Endothelial cell of umbilical vein (primary cell): ENCODE results near the gene RAB42. TPM values are rescaled to one million over a fixed set of nuclear protein-coding genes. Genes with fewer than 3 reads are reported as not detected.
A peak's percentile ranks its signal among the peaks of the same experiment; 100 is the strongest.

ENCODE experiments used
- BruUV-seq: library from RNA; stranded (reverse); fragments of 400-500 nt; replicated peaks from 2 replicates; lab custom pipeline; 2021; lab: Mats Ljungman, UMichigan
- CTCF ChIA-PET: fragments of 300-600, 350-600 bp; sonication (Branson Sonifier 250); formaldehyde crosslinking; loops from one replicate; lab custom pipeline; 2021; ENCODE audit warnings: antibody characterized with exemption, inconsistent platforms; lab: Charles Lee
- POLR2A ChIA-PET: fragments of 300-600, 350-600 bp; sonication (Branson Sonifier 250); formaldehyde crosslinking; loops from one replicate; lab custom pipeline; 2021; ENCODE audit warnings: antibody characterized with exemption, inconsistent platforms; lab: Charles Lee
- DNase-seq: peaks from one replicate; pipeline ENCODE4 v3.0.0-alpha.2; 2011; ENCODE audit warnings: low read depth, low spot score
- FAIRE-seq: peaks from 2 replicates; lab custom pipeline; 2011; peaks lifted over from hg19 to GRCh38; lab: Jason Lieb, UNC
- H2AFZ ChIP-seq: 2 replicates; pipeline ENCODE4 v1.6.0; 2012; ENCODE audit warnings: low read depth, low read length, control low read depth, inconsistent platforms
- H3K27ac ChIP-seq: 2 replicates; pipeline ENCODE4 v1.5.1; 2011; ENCODE audit warnings: low read depth, mild to moderate bottlenecking, control low read depth, low read length, moderate library complexity; ENCODE audit not compliant: insufficient read depth
- H3K27me3 ChIP-seq, 2 experiments: 2 replicates each; pipeline versions ENCODE4 v1.6.0 to v1.6.1; 2011; ENCODE audit warnings: low read length in 2 of 2, mixed read lengths in 1 of 2; ENCODE audit not compliant: control insufficient read depth in 2 of 2, insufficient read depth in 2 of 2
- H3K36me3 ChIP-seq, 2 experiments: 2 replicates in 1 of 2; 3 replicates in 1 of 2; pipeline ENCODE4 v1.5.1; 2011; ENCODE audit warnings: low read length in 2 of 2, mild to moderate bottlenecking in 1 of 2, moderate library complexity in 1 of 2; ENCODE audit not compliant: control insufficient read depth in 2 of 2, insufficient read depth in 2 of 2; ENCODE audit errors: extremely low read depth in 1 of 2
- H3K4me1 ChIP-seq: 3 replicates; pipeline ENCODE4 v1.5.1; 2011; ENCODE audit warnings: mild to moderate bottlenecking, low read length; ENCODE audit not compliant: control insufficient read depth, insufficient read depth; ENCODE audit errors: extremely low read depth
- H3K4me2 ChIP-seq: 2 replicates; pipeline ENCODE4 v1.6.1; 2011; ENCODE audit warnings: low read length, control low read depth, mixed read lengths; ENCODE audit not compliant: insufficient read depth
- H3K4me3 ChIP-seq, 3 experiments: fragments of 200-600 bp in 1 of 3; sonication (generic), shearing (Covaris generic) in 1 of 3; replicated peaks in 1 of 3; 2 replicates each; pipeline ENCODE4 v1.5.1; 2011 to 2016; ENCODE audit warnings: control low read depth in 3 of 3, low read length in 3 of 3, mild to moderate bottlenecking in 2 of 3, inconsistent platforms in 1 of 3, low read depth in 1 of 3, moderate library complexity in 1 of 3; ENCODE audit not compliant: insufficient read depth in 1 of 3
- H3K79me2 ChIP-seq: 2 replicates; pipeline ENCODE4 v1.6.0; 2012; ENCODE audit warnings: low read length, inconsistent platforms; ENCODE audit not compliant: control insufficient read depth, insufficient read depth
- H3K9ac ChIP-seq: replicated peaks from 2 replicates; pipeline ENCODE3; 2011; ENCODE audit warnings: low read length, control low read depth; ENCODE audit not compliant: insufficient read depth; ENCODE audit errors: extremely low read depth
- H3K9me1 ChIP-seq: replicated peaks from 3 replicates; pipeline ENCODE4 v1.6.0; 2011; ENCODE audit warnings: mild to moderate bottlenecking, low read length; ENCODE audit not compliant: control insufficient read depth, insufficient read depth; ENCODE audit errors: extremely low read depth
- H3K9me3 ChIP-seq: replicated peaks from 2 replicates; pipeline ENCODE4 v1.5.1; 2012; ENCODE audit warnings: low read length, inconsistent platforms; ENCODE audit not compliant: control insufficient read depth, insufficient read depth
- H4K20me1 ChIP-seq: replicated peaks from 2 replicates; pipeline ENCODE3; 2011; ENCODE audit warnings: mild to moderate bottlenecking, low read length; ENCODE audit not compliant: control insufficient read depth, insufficient read depth; ENCODE audit errors: extremely low read depth
- CTCF ChIP-seq, 2 donors: IDR thresholded peaks; 1 replicate in 1 of 2; 2 replicates in 1 of 2; pipeline ENCODE4 v1.5.1; 2011; ENCODE audit warnings: low read length in 2 of 2, mild to moderate bottlenecking in 2 of 2, moderate library complexity in 2 of 2, control low read depth in 1 of 2, inconsistent platforms in 1 of 2, low read depth in 1 of 2; ENCODE audit not compliant: insufficient read depth in 1 of 2; ENCODE audit errors: extremely low read depth in 1 of 2
- EZH2 ChIP-seq: IDR thresholded peaks from 2 replicates; pipeline ENCODE4 v1.6.1; 2012; ENCODE audit warnings: borderline replicate concordance, low read depth, mild to moderate bottlenecking, moderate library complexity, low read length, inconsistent platforms; ENCODE audit not compliant: severe bottlenecking
- FOS ChIP-seq: IDR thresholded peaks from 2 replicates; pipeline ENCODE4 v1.6.1; 2011; ENCODE audit warnings: mild to moderate bottlenecking, low read length, moderate library complexity, borderline replicate concordance; ENCODE audit not compliant: insufficient read depth
- GATA2 ChIP-seq: IDR thresholded peaks from 2 replicates; pipeline ENCODE4 v1.7.0; 2011; ENCODE audit warnings: low read depth, mild to moderate bottlenecking, moderate library complexity, mixed read lengths, low read length; ENCODE audit not compliant: insufficient read length, insufficient read depth
- MAX ChIP-seq: IDR thresholded peaks from 2 replicates; pipeline ENCODE4 v1.6.1; 2011; ENCODE audit not compliant: insufficient read depth, insufficient read length
- MYC ChIP-seq: IDR thresholded peaks from one replicate; pipeline ENCODE4 v1.6.1; 2011; ENCODE audit warnings: mild to moderate bottlenecking, low read depth, low read length
- POLR2A ChIP-seq: IDR thresholded peaks from 2 replicates; pipeline ENCODE4 v1.6.1; 2012; ENCODE audit warnings: low read depth, mild to moderate bottlenecking, control low read depth, low read length
- POLR2AphosphoS5 ChIP-seq: IDR thresholded peaks from 2 replicates; pipeline ENCODE4 v1.6.1; 2012; ENCODE audit warnings: low read depth, mild to moderate bottlenecking, control low read depth, low read length, moderate library complexity; ENCODE audit not compliant: insufficient read depth
- dilution Hi-C: fragments of 300-500 bp; cut with MboI; formaldehyde crosslinking; loops from one replicate; pipeline ENCODE4 v1.15.0; 2019; ENCODE audit warnings: low sequenced_read_pairs; ENCODE audit not compliant: extremely low pct_ligation_motif_present
- intact Hi-C: fragments of 100-400 bp; cut with micrococcal nuclease; formaldehyde crosslinking; loops from one replicate; pipeline ENCODE4 v1.10.0; 2022
- polyA plus RNA-seq, 4 experiments: library from polyadenylated mRNA; depleted of rRNA in 3 of 4; stranded (reverse) in 3 of 4; unstranded in 1 of 4; fragments of >200 nt; gene quantifications; 2 replicates each; pipeline versions ENCODE4 v1.2.1 to v1.2.3, GENCODE V29; 2011 to 2012; ENCODE audit warnings: missing spikeins in 1 of 4
- small RNA-seq: library from RNA; depleted of rRNA; stranded (forward); fragments of <200 nt; gene quantifications from one replicate; pipeline ENCODE3, GENCODE V24; 2012; ENCODE audit warnings: low replicate concordance, low read depth; ENCODE audit not compliant: insufficient read depth, insufficient read length
- total RNA-seq: library from RNA; stranded (reverse); gene quantifications from 2 replicates; pipeline ENCODE4 v1.2.3, GENCODE V29; 2021

Gene RAB42
- total and polyA plus RNA-seq, 2 donors (not counting 3 experiments of a cell fraction or from before 2014, with no cell fraction given): 1.2 to 1.8 TPM

- Histone ChIP-seq H3K9me3 (no peaks in the 10 kb centered on the region), H4K20me1 (no peaks in the 10 kb centered on the region), H2AFZ (no peak overlapping the region), H3K9me1 (no peaks in the 10 kb centered on the region), H3K9ac (no peak overlapping the region), H3K27ac (no peak overlapping the region), H3K27me3 (no peaks in the 10 kb centered on the region), H3K79me2 (peaks cover 7% of the 10 kb centered on the region), H3K4me2 (no peak overlapping the region), H3K4me1 (peaks cover 21% of the 10 kb centered on the region), H3K4me3 (no peak overlapping the region), H3K36me3 (no peaks in the 10 kb centered on the region)
- DNase-seq (no peak), FAIRE-seq (no peak)
- ChIA-PET CTCF (interaction anchor here (0.7 to 1.5 kb wide), 2 partner anchors 92 to 233 kb away, joined by 3 to 5 read pairs; partner anchors contain the start of gene YTHDF2), POLR2A (no interaction called here)
- dilution Hi-C loops (no loop called here), intact Hi-C loops (loop anchor here (5.0 kb wide), 3 partner anchors 127 to 558 kb away; partner anchors contain the start of gene SRSF4)
- TF ChIP-seq MAX: no peak
- TF ChIP-seq POLR2AphosphoS5: no peak
- no peak for TF ChIP-seq GATA2
- TF ChIP-seq CTCF (IDR thresholded peaks at IDR 0.05; ENCODE audit: extremely low read depth in 1 of 2, insufficient read depth in 1 of 2, low read depth in 1 of 2, low read length in 2 of 2): no peak
- TF ChIP-seq MYC: no peak
- no peak for TF ChIP-seq FOS
- no peak for TF ChIP-seq EZH2
- no peak for TF ChIP-seq POLR2A
- no TSS peak for BruUV-seq
These were observed 52.4 kb downstream of the RAB42 start for GRCh38 chr1:28644494-28644893.

Small RNAs within 50 kb of the gene (small RNA-seq; reads per million reads assigned to genes)
- gene SNORA16A (not detected), gene SNORA44 (not detected), gene SNORA61 (not detected), gene SNORD99 (1,004 reads per million, percentile 100 among the genes with 10 or more reads in this experiment)

Other genes starting within 250 kb of the RAB42 start
- 59.7 and 61.0 TPM in 2 replicates for gene PHACTR4, start 222.5 kb upstream of the RAB42 start, total RNA-seq
- 18.2 and 25.4 TPM in 2 replicates for gene PHACTR4, start 222.5 kb upstream of the RAB42 start, polyA plus RNA-seq
- gene RCC1, start 86.2 kb upstream of the RAB42 start, total RNA-seq: 72.7 and 77.7 TPM in 2 replicates
- gene RCC1, start 86.2 kb upstream of the RAB42 start, polyA plus RNA-seq: 28.7 and 37.1 TPM in 2 replicates
- gene TRNAU1AP, start 39.2 kb upstream of the RAB42 start, total RNA-seq: 46.2 and 49.0 TPM in 2 replicates
- gene TRNAU1AP, start 39.2 kb upstream of the RAB42 start, polyA plus RNA-seq: 31.5 and 32.7 TPM in 2 replicates
- 15.3 and 18.2 TPM in 2 replicates for gene TAF12, start 50.8 kb downstream of the RAB42 start, total RNA-seq
- gene TAF12, start 50.8 kb downstream of the RAB42 start, polyA plus RNA-seq: 13.9 and 17.7 TPM in 2 replicates
- not detected in 2 replicates for gene RNU11, start 56.3 kb downstream of the RAB42 start, total RNA-seq
- gene RNU11, start 56.3 kb downstream of the RAB42 start, polyA plus RNA-seq: not detected in 2 replicates
- gene GMEB1, start 76.5 kb downstream of the RAB42 start, total RNA-seq: 14.5 and 16.0 TPM in 2 replicates
- gene GMEB1, start 76.5 kb downstream of the RAB42 start, polyA plus RNA-seq: 6.8 and 8.1 TPM in 2 replicates
- 101 and 105 TPM in 2 replicates for gene YTHDF2, start 144.7 kb downstream of the RAB42 start, total RNA-seq
- gene YTHDF2, start 144.7 kb downstream of the RAB42 start, polyA plus RNA-seq: 72.4 and 73.6 TPM in 2 replicates
- not detected in 2 replicates for gene OPRD1, start 219.9 kb downstream of the RAB42 start, total RNA-seq
- not detected in 2 replicates for gene OPRD1, start 219.9 kb downstream of the RAB42 start, polyA plus RNA-seq